BLaER1 treated with 17β-estradiol and CSF1 and Interleukin-3, amounts not matched to agents 10 nM and 100 nM (cell line): Measurements from ENCODE around the gene PROC.

ENCODE experiments used
- H3K27ac ChIP-seq, 11 experiments: shearing (Covaris generic); formaldehyde crosslinking; 2 replicates each; pipeline ENCODE4 v1.8.1; 2022
- H3K27me3 ChIP-seq, 11 experiments: shearing (Covaris generic); formaldehyde crosslinking; 2 replicates each; pipeline ENCODE4 v1.8.1; 2022
- H3K36me3 ChIP-seq, 11 experiments: shearing (Covaris generic); formaldehyde crosslinking; 2 replicates each; pipeline ENCODE4 v1.8.1; 2022
- H3K4me1 ChIP-seq, 10 experiments: shearing (Covaris generic); formaldehyde crosslinking; 2 replicates each; pipeline ENCODE4 v1.8.1; 2022
- H3K4me2 ChIP-seq, 11 experiments: shearing (Covaris generic); formaldehyde crosslinking; 2 replicates each; pipeline ENCODE4 v1.8.1; 2022
- H3K4me3 ChIP-seq, 10 experiments: shearing (Covaris generic); formaldehyde crosslinking; 2 replicates each; pipeline ENCODE4 v1.8.1; 2022
- H3K9ac ChIP-seq, 11 experiments: shearing (Covaris generic); formaldehyde crosslinking; 2 replicates each; pipeline ENCODE4 v1.8.1; 2022
- H3K9me3 ChIP-seq, 11 experiments: shearing (Covaris generic); formaldehyde crosslinking; replicated peaks in 1 of 11; 2 replicates each; pipeline ENCODE4 v1.8.1; 2022
- H4K20me1 ChIP-seq, 11 experiments: shearing (Covaris generic); formaldehyde crosslinking; 2 replicates each; pipeline ENCODE4 v1.8.1; 2022
- Cebpa-rat ChIP-seq, 11 experiments: shearing (Covaris generic); IDR thresholded peaks; 2 replicates each; pipeline ENCODE4 v1.8.1; 2022

The PROC gene

DNA sequence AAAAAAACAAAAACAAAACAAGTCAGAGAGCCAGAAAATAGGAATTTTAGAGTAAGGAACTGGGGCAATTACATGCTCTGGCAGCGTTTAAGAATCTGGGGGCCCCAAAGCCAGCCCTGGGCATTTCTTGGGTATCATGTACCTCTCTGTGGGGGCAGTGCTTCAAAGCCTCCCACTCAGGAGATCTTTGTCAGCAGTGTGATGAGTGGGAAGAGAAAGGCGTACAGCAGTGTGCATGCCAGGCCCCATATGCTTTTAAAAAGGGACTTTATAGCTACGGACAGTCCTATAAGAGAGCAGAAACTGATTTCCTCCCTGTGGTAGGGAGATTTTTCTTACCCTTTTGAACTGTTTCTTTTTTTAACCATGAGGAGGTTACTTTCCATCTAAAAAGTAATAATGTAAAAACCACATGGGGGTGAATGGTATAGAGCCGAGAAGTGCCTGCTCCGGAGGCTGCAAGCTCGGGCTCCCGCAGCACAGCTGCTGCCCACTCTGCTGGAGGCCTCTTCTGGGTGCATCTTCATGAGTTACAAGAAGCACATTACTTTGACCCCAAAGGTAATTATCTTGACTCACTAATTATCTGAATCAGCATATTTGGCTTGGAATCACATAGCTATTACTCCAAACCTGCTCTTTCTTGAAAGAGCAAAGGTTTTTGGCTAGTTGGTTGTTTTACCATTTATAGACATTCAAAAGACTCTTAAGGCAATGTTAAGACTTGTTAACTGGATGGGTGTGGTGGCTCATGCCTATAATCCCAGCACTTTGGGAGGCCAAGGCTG, 46.4 kb downstream of the PROC start:
- Histone ChIP-seq H3K9me3 (0 out of 22 replicates have a peak, but pooled peaks cover 0 to 4% (median 0%) of the 10 kb centered on the region in 11 experiments), H3K27ac (no peak overlapping the region), H4K20me1 (no peaks in the 10 kb centered on the region), H3K4me3 (no peak overlapping the region), H3K27me3 (no peaks in the 10 kb centered on the region), H3K36me3 (peaks cover 20 to 44% (median 32%) of the 10 kb centered on the region in 11 experiments), H3K4me2 (0 out of 22 replicates have a peak overlapping the region, but pooled peaks of 1 of the 11 experiments have one; percentile 13), H3K9ac (no peak overlapping the region), H3K4me1 (peaks cover 0 to 10% (median 0%) of the 10 kb centered on the region in 10 experiments; a peak in 1 of 20 replicates)
- TF ChIP-seq Cebpa-rat (IDR thresholded peaks at IDR 0.05) = no peak

DNA sequence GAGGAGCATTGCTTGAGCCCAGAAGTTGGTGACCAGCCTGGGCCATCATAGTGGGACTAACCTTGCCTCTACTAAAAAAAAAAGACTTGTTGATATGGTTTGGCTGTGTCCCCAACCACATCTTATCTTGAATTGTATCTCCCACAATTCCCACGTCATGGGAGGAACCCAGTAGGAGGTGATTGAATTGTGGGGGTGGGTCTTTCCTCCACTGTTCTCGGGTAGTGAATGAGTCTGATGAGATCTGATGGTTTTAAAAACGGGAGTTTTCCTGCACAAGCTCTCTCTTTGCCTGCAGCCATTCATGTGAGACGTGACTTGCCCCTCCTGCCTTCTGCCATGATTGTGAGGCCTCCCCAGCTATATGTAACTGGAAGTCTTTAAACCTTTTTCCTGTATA, 47.0 kb downstream of the PROC start:
- H3K9me3 ChIP-seq = 0 out of 22 replicates have a peak, but pooled peaks cover 0 to 4% (median 0%) of the 10 kb centered on the region in 11 experiments
- peaks cover 0 to 10% (median 0%) of the 10 kb centered on the region in 10 experiments; a peak in 1 of 20 replicates for H3K4me1 ChIP-seq
- no peak for TF ChIP-seq Cebpa-rat (IDR thresholded peaks at IDR 0.05)
- no peaks in the 10 kb centered on the region for H3K27me3 ChIP-seq
- H3K27ac ChIP-seq = no peak overlapping the region
- H3K9ac ChIP-seq = no peak overlapping the region
- H3K4me2 ChIP-seq = 0 out of 22 replicates have a peak overlapping the region, but pooled peaks of 1 of the 11 experiments have one; percentile 13
- no peaks in the 10 kb centered on the region for H4K20me1 ChIP-seq
- H3K36me3 ChIP-seq = peaks cover 26 to 50% (median 38%) of the 10 kb centered on the region in 11 experiments
- H3K4me3 ChIP-seq = no peak overlapping the region

DNA sequence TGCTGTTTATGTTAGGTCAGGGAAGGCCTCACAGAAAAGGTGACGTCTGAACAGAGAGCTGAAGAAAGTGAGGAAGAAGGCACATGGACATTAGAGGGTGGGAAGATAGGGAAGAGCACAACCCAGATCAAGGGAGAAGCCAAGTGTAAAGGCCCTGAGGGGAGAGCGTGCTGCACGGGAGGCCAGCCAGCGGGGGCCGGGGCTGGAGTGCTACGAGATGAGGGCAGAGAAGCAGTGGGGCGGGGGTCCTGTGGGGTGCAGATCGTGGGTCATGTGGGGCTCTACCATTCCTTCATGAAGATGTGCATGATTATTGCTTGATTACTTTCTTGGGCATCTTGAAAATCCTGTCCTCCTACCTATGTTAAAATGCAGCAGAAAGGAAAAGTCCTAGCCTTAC, 50.8 kb downstream of the PROC start:
- H3K27me3 ChIP-seq = no peaks in the 10 kb centered on the region
- H3K36me3 ChIP-seq = peaks cover 26 to 54% (median 40%) of the 10 kb centered on the region in 11 experiments

DNA sequence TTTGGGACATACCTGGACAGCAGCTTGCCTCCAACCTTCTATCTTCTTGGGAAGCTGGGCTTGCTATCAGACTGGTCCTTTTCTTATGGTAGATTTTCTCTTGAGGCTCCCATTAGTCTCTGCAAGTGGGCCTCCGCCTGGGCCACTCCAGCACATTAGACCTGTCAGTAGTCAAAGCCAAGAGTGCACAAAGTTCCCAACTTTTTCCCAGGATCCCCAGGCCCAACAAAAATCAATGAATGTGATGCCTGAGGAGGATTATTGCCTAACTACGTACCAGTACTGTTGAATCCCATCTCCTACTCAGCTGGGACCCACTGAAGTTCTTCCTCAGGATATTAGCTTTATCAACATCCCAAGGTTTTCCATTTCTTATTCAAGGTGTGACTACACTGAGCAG, 51.7 kb downstream of the PROC start:
- Histone ChIP-seq H3K4me2 (no peak overlapping the region), H3K27me3 (no peaks in the 10 kb centered on the region), H3K4me1 (peaks cover 0 to 4% (median 0%) of the 10 kb centered on the region in 10 experiments; a peak in 1 of 20 replicates), H3K36me3 (peaks cover 26 to 54% (median 40%) of the 10 kb centered on the region in 11 experiments), H3K27ac (no peak overlapping the region), H3K9ac (no peak overlapping the region), H4K20me1 (no peaks in the 10 kb centered on the region), H3K4me3 (no peak overlapping the region), H3K9me3 (0 out of 22 replicates have a peak, but pooled peaks cover 0 to 4% (median 0%) of the 10 kb centered on the region in 11 experiments)
- TF ChIP-seq Cebpa-rat (IDR thresholded peaks at IDR 0.05) = no peak

More for the DNA sequence above, 50.8 kb downstream of the PROC start:
- no peak for TF ChIP-seq Cebpa-rat (IDR thresholded peaks at IDR 0.05)
- peaks cover 0 to 10% (median 0%) of the 10 kb centered on the region in 10 experiments; a peak in 1 of 20 replicates for H3K4me1 ChIP-seq
- 0 out of 22 replicates have a peak, but pooled peaks cover 0 to 4% (median 0%) of the 10 kb centered on the region in 11 experiments for H3K9me3 ChIP-seq
- H3K4me2 ChIP-seq = no peak overlapping the region
- no peak overlapping the region for H3K27ac ChIP-seq
- H3K4me3 ChIP-seq = no peak overlapping the region
- no peaks in the 10 kb centered on the region for H4K20me1 ChIP-seq
- no peak overlapping the region for H3K9ac ChIP-seq

DNA sequence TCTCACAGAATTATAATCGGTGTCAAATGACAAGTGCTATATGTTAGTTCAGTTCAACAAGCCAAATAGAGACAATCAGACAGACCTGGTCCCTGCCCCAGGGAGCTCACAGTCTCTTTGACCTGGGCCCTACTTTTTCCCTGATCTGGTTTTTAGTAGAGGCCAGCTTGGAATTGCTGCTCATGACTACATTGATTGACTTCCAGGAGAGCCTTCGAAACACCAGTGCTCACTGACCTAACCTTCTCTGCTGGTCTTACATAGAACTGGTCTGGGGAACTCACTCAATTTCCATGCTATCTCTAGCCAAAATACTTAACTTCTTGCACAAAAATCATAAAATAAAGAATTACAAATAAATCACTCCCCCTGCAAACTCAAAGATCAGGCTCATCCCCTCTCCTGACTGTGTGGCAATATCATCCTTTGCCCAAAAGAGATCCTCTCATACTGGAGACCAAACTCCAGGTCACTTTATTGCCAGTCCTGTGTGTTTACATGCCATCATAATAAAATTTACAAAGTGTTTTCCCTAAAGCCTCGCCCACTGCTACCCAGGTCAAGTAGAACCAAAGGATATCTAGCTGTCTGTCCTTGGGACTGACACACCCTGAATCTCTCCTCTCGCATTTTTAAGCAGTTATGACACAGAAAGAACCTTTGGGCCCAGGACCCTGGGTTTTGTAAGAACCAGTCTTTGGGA, 53.2 kb downstream of the PROC start:
- Histone ChIP-seq H3K36me3 (peaks cover 31 to 59% (median 42%) of the 10 kb centered on the region in 11 experiments), H3K27ac (no peak overlapping the region), H3K4me2 (no peak overlapping the region), H3K9ac (no peak overlapping the region), H4K20me1 (no peaks in the 10 kb centered on the region), H3K4me1 (no peaks in the 10 kb centered on the region), H3K4me3 (no peak overlapping the region), H3K9me3 (peaks cover 6 to 14% (median 11%) of the 10 kb centered on the region in 11 experiments; a peak in 21 of 22 replicates), H3K27me3 (no peaks in the 10 kb centered on the region)
- no peak for TF ChIP-seq Cebpa-rat (IDR thresholded peaks at IDR 0.05)

DNA sequence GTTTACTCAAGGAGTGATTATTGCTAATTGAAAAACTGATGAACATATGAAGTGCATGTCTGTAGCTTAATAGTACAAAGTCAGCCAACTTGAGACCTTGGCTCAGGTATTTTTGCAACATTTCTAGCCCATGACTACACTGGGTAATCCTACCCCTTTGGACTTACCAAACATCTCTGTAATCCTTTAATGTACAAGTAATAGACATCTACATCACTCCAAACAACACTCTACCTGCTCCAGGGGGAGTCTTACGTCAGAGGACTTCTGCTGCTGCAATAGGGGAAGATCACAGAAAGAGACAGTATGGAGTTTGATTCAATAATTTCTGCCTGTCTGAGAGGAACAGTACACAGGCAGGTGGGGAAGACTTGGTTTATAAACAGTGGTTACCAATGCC, 54.0 kb downstream of the PROC start:
- no peak for TF ChIP-seq Cebpa-rat (IDR thresholded peaks at IDR 0.05)
- Histone ChIP-seq H3K9me3 (peaks cover 11 to 22% (median 17%) of the 10 kb centered on the region in 11 experiments; a peak in 21 of 22 replicates), H3K27ac (no peak overlapping the region)

DNA sequence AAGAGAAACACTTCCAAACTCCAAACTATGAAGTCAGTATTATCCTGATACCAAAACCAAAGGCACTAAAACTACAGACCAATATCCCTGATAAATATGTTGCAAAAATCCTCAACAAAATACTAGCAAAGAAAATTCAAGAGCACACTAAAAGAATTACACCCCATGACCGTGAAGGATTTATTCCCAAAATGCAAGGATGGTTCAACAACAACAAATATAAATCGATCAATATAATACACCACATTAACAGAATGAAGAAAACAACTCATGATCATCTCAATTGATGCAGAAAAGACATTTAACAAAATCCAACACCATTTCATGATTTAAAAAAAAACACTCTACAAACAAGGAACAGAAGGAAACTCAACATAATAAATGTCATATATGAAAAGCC, 57.6 kb downstream of the PROC start:
- H3K27ac ChIP-seq = no peak overlapping the region
- no peak overlapping the region for H3K9ac ChIP-seq
- H3K4me3 ChIP-seq = no peak overlapping the region
- no peaks in the 10 kb centered on the region for H3K27me3 ChIP-seq
- TF ChIP-seq Cebpa-rat (IDR thresholded peaks at IDR 0.05) = no peak
- H3K36me3 ChIP-seq = peaks cover 20 to 50% (median 31%) of the 10 kb centered on the region in 11 experiments
- H4K20me1 ChIP-seq = peaks cover 0 to 18% (median 12%) of the 10 kb centered on the region in 11 experiments; a peak in 15 of 22 replicates
- no peak overlapping the region for H3K4me2 ChIP-seq
- no peaks in the 10 kb centered on the region for H3K4me1 ChIP-seq
- peaks cover 11 to 23% (median 17%) of the 10 kb centered on the region in 11 experiments; a peak in 21 of 22 replicates for H3K9me3 ChIP-seq

More for the DNA sequence above, 54.0 kb downstream of the PROC start:
- Histone ChIP-seq H3K4me2 (no peak overlapping the region), H4K20me1 (no peaks in the 10 kb centered on the region), H3K4me3 (no peak overlapping the region), H3K27me3 (no peaks in the 10 kb centered on the region), H3K4me1 (no peaks in the 10 kb centered on the region), H3K36me3 (peaks cover 34 to 59% (median 41%) of the 10 kb centered on the region in 11 experiments), H3K9ac (no peak overlapping the region)
